AG10803 (cell line): ENCODE measurements around the gene RC3H1.

Experiments used
- DNase-seq: peaks from one replicate; pipeline ENCODE4 v3.0.0; 2010; ENCODE audit warnings: low read depth
- H3K4me3 ChIP-seq: 2 replicates; pipeline ENCODE4 v1.5.1; 2011; ENCODE audit warnings: mild to moderate bottlenecking, low read length, control low read depth
- TF ChIP-seq, protein P1 (sequence below): conservative IDR thresholded peaks from 2 replicates; pipeline ENCODE4 v1.5.1; 2011; ENCODE audit warnings: mild to moderate bottlenecking, low read length, control low read depth, inconsistent platforms

Gene RC3H1

DNA sequence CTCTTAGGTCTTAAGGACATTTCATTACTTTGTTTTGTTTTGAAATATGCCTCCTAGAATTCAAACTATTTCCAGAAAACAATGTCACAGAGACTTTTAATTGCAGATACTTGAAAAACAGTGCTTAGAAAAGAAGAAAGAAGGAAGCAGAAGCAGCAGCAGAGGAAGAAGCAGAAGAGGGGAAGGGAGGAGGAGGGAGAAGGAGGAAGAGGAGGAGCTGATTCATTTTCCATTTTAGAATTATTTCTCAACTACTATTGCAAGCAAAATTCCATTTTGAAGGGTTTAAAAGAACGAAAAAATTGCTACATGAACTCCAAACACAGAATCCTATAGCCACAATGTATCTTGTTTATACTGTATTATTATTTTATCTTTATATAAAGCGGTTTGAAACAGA is 13.9 kb downstream of the RC3H1 start:
- no peak for DNase-seq
- TF ChIP-seq, protein P1, sequence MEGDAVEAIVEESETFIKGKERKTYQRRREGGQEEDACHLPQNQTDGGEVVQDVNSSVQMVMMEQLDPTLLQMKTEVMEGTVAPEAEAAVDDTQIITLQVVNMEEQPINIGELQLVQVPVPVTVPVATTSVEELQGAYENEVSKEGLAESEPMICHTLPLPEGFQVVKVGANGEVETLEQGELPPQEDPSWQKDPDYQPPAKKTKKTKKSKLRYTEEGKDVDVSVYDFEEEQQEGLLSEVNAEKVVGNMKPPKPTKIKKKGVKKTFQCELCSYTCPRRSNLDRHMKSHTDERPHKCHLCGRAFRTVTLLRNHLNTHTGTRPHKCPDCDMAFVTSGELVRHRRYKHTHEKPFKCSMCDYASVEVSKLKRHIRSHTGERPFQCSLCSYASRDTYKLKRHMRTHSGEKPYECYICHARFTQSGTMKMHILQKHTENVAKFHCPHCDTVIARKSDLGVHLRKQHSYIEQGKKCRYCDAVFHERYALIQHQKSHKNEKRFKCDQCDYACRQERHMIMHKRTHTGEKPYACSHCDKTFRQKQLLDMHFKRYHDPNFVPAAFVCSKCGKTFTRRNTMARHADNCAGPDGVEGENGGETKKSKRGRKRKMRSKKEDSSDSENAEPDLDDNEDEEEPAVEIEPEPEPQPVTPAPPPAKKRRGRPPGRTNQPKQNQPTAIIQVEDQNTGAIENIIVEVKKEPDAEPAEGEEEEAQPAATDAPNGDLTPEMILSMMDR, result no peak
- no peak overlapping the region for H3K4me3 ChIP-seq

DNA sequence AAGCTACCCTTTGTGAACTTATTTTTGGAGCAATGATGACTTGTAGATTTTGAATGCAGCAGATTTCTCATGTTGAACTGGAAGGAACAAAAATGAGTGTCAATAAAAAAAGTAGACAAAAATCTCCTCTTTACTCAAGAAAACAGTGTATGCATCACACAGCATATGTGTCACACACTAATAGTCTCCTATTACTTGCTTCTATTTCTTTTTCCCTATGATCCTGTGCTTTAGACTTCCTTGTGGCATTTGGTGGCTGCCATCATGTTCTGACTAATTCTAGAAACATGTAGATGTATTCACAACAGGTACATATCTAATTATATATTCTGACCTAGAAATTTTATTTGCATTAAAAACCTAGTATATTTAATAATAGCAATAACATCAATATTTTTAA is 14.3 kb downstream of the RC3H1 start:
- DNase-seq, result peak; percentile 8

DNA sequence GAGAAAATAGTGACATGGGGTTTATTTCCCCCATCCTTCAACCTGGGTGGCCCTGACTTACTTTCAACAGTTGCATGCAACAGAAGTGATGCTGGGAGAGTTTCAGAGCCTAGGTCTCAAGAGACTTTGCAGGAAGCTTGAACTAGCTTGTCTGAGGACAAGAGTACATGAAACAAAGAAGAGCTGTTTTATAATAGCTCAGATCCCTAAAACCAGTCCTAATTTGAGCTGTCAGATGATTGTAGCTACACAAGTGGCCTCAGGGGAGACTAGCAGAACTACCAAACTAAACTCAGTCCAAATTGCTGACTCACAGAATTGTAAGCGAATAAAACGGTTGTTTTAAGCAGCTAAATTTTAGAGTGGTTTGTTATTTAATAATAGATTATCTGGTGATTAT is 17.1 kb downstream of the RC3H1 start:
- no peak overlapping the region for H3K4me3 ChIP-seq
- TF ChIP-seq, protein P1, result no peak
- DNase-seq, result peak; percentile 52

More for the DNA sequence above, 14.3 kb downstream of the RC3H1 start:
- H3K4me3 ChIP-seq, result no peak overlapping the region
- TF ChIP-seq, protein P1, result no peak

DNA sequence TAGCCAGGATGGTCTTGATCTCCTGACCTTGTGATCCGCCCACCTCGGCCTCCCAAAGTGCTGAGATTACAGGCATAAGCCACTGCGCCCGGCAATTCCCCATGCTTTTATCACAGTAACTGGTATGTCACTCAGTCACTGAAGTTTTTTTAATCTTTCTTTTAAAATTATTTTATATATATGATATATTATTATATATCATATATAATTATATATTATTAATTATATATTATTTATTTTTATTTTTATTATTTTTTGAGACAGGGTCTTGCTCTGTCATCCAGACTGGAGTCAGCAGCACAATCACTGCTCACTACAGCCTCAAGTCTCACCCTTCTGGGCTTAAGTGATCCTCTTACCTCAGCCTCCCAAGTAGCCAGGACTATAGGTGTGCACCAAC is 18.3 kb downstream of the RC3H1 start:
- no peak overlapping the region for H3K4me3 ChIP-seq
- no peak for DNase-seq
- TF ChIP-seq, protein P1, result no peak

DNA sequence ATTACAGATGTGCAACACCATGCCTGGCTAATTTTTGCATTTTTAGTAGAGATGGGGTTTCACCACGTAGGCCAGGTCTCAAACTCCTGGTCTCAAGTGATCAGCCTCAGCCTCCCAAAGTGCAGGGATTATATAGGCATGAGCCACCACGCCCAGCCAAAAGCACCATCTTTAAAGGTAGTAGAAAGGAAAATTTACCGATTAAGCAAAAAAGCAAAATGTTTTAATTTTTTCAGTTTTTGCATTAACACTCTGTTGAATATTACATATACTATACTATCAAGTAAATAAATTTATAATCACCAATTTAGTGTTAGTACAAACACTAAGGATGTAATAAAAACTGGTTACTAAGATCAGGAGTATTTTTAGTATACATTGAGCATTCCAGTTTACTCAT is 20.6 kb downstream of the RC3H1 start:
- DNase-seq, result no peak
- TF ChIP-seq, protein P1, result no peak
- no peak overlapping the region for H3K4me3 ChIP-seq

DNA sequence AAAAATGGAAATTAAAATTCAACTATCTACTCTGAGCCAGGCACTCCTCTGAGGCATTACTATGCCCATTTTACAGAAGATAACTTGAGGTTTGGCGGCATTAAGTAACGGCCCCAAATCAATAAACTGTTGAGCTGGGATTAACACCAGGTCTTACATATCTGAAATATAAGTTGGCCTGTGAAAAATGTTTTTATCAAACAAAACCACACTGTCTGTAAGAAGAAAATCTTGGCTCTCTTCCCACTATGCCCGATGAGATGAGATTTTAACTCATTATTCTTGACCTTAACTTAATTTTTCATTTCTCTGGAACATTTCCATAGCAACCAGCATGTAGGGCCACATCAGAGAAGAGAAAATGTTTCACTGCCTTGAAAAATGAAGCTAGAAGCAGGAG is 21.8 kb downstream of the RC3H1 start:
- H3K4me3 ChIP-seq, result no peak overlapping the region
- DNase-seq, result no peak

DNA sequence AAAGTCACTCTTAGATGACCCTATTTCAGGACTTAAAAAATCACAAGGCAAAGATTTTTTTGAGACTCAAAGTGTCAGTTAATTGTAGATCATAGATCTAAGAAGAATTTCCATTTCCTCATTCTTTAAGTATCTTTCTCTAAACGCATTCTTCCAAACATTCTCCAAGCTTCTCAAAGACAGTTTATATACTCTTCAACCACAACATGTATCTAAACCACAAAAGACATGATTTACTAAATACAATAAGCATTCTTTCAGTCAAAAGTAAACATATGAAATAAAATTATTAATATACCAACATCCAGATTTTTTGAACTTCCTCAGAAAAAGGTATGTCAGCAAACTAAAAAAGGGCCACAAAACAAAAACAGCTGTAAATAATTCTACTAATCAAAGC is 24.4 kb downstream of the RC3H1 start:
- H3K4me3 ChIP-seq, result no peak overlapping the region
- TF ChIP-seq, protein P1, result no peak
- peak; percentile 55 for DNase-seq

More for the DNA sequence above, 21.8 kb downstream of the RC3H1 start:
- TF ChIP-seq, protein P1, result no peak
